ENCODE measurements around the gene TNN.

The TNN gene

GRCh38 chr1:175168782-175169181 is 101.1 kb downstream of the TNN start:
- H3K27ac ChIP-seq = no peak overlapping the region
- H3K4me2 ChIP-seq = no peak overlapping the region
- no peak overlapping the region for H3K9ac ChIP-seq
- peaks cover 83% of the 10 kb centered on the region for H3K36me3 ChIP-seq
- H3K4me1 ChIP-seq = no peaks in the 10 kb centered on the region
- TF ChIP-seq Cebpa-rat (IDR thresholded peaks at IDR 0.05) = no peak
- H3K4me3 ChIP-seq = no peak overlapping the region
- no peaks in the 10 kb centered on the region for H3K27me3 ChIP-seq
- H4K20me1 ChIP-seq = peaks cover 11% of the 10 kb centered on the region; the same call in 1 of the 2 replicates
- no peaks in the 10 kb centered on the region for H3K9me3 ChIP-seq

GRCh38 chr1:175169286-175170018 is 101.8 kb downstream of the TNN start:
- no peak overlapping the region for H3K4me3 ChIP-seq
- no peaks in the 10 kb centered on the region for H3K9me3 ChIP-seq
- TF ChIP-seq Cebpa-rat (IDR thresholded peaks at IDR 0.05) = no peak
- H3K27me3 ChIP-seq = no peaks in the 10 kb centered on the region
- peaks cover 11% of the 10 kb centered on the region; the same call in 1 of the 2 replicates for H4K20me1 ChIP-seq
- no peak overlapping the region for H3K4me2 ChIP-seq
- no peak overlapping the region for H3K9ac ChIP-seq
- peaks cover 83% of the 10 kb centered on the region for H3K36me3 ChIP-seq
- H3K27ac ChIP-seq = no peak overlapping the region
- H3K4me1 ChIP-seq = no peaks in the 10 kb centered on the region

GRCh38 chr1:175171036-175171913 is 103.6 kb downstream of the TNN start:
- no peak overlapping the region for H3K4me2 ChIP-seq
- H4K20me1 ChIP-seq = peaks cover 11% of the 10 kb centered on the region; the same call in 1 of the 2 replicates
- no peaks in the 10 kb centered on the region for H3K4me1 ChIP-seq
- TF ChIP-seq Cebpa-rat (IDR thresholded peaks at IDR 0.05) = no peak
- H3K4me3 ChIP-seq = no peak overlapping the region
- H3K36me3 ChIP-seq = peaks cover 74% of the 10 kb centered on the region
- H3K9me3 ChIP-seq = no peaks in the 10 kb centered on the region
- no peaks in the 10 kb centered on the region for H3K27me3 ChIP-seq
- H3K9ac ChIP-seq = no peak overlapping the region
- no peak overlapping the region for H3K27ac ChIP-seq

- no peaks in the 10 kb centered on the region for H3K27me3 ChIP-seq
- no peaks in the 10 kb centered on the region for H3K4me1 ChIP-seq
- TF ChIP-seq Cebpa-rat (IDR thresholded peaks at IDR 0.05) = no peak
- peaks cover 74% of the 10 kb centered on the region for H3K36me3 ChIP-seq
- H3K9me3 ChIP-seq = no peaks in the 10 kb centered on the region
- peaks cover 9% of the 10 kb centered on the region; the same call in 1 of the 2 replicates for H4K20me1 ChIP-seq
- no peak overlapping the region for H3K4me2 ChIP-seq
- no peak overlapping the region for H3K4me3 ChIP-seq
- no peak overlapping the region for H3K9ac ChIP-seq
- no peak overlapping the region for H3K27ac ChIP-seq
Measured at GRCh38 chr1:175172503-175172902, 104.9 kb downstream of the TNN start.

GRCh38 chr1:175173531-175173930 is 105.9 kb downstream of the TNN start:
- H3K27ac ChIP-seq = no peak overlapping the region
- H4K20me1 ChIP-seq = peaks cover 16% of the 10 kb centered on the region; the same call in 1 of the 2 replicates
- peaks cover 83% of the 10 kb centered on the region for H3K36me3 ChIP-seq
- no peaks in the 10 kb centered on the region for H3K27me3 ChIP-seq
- H3K4me1 ChIP-seq = no peaks in the 10 kb centered on the region
- no peak for TF ChIP-seq Cebpa-rat (IDR thresholded peaks at IDR 0.05)
- no peak overlapping the region for H3K4me3 ChIP-seq
- no peak overlapping the region for H3K4me2 ChIP-seq
- H3K9me3 ChIP-seq = no peaks in the 10 kb centered on the region
- no peak overlapping the region for H3K9ac ChIP-seq

- Histone ChIP-seq H3K4me1 (peaks cover 7% of the 10 kb centered on the region), H3K9ac (no peak overlapping the region), H3K4me3 (no peak overlapping the region), H3K9me3 (no peaks in the 10 kb centered on the region), H4K20me1 (peaks cover 22% of the 10 kb centered on the region; the same call in 1 of the 2 replicates), H3K27me3 (no peaks in the 10 kb centered on the region), H3K27ac (no peak overlapping the region), H3K4me2 (no peak overlapping the region), H3K36me3 (peaks cover 75% of the 10 kb centered on the region)
- TF ChIP-seq Cebpa-rat (IDR thresholded peaks at IDR 0.05) = no peak
Measured at GRCh38 chr1:175174309-175175102, 106.9 kb downstream of the TNN start.

GRCh38 chr1:175176246-175176645 is 108.6 kb downstream of the TNN start:
- Histone ChIP-seq H3K27ac (no peak overlapping the region), H3K9me3 (no peaks in the 10 kb centered on the region), H3K4me1 (peaks cover 25% of the 10 kb centered on the region), H3K36me3 (peaks cover 69% of the 10 kb centered on the region), H3K4me2 (no peak overlapping the region), H4K20me1 (peaks cover 25% of the 10 kb centered on the region; the same call in 1 of the 2 replicates), H3K9ac (no peak overlapping the region), H3K4me3 (no peak overlapping the region), H3K27me3 (no peaks in the 10 kb centered on the region)
- TF ChIP-seq Cebpa-rat (IDR thresholded peaks at IDR 0.05) = no peak

- Histone ChIP-seq H3K4me3 (no peak overlapping the region), H3K9me3 (no peaks in the 10 kb centered on the region), H3K36me3 (peaks cover 65% of the 10 kb centered on the region), H3K27me3 (no peaks in the 10 kb centered on the region), H3K4me1 (peaks cover 39% of the 10 kb centered on the region), H3K4me2 (no peak overlapping the region), H4K20me1 (peaks cover 26% of the 10 kb centered on the region; the same call in 1 of the 2 replicates), H3K27ac (no peak overlapping the region), H3K9ac (no peak overlapping the region)
- no peak for TF ChIP-seq Cebpa-rat (IDR thresholded peaks at IDR 0.05)
Measured at GRCh38 chr1:175178056-175178455, 110.4 kb downstream of the TNN start.

GRCh38 chr1:175178456-175178855 is 110.8 kb downstream of the TNN start:
- Histone ChIP-seq H3K9me3 (no peaks in the 10 kb centered on the region), H3K27ac (no peak overlapping the region), H3K36me3 (peaks cover 65% of the 10 kb centered on the region), H3K27me3 (no peaks in the 10 kb centered on the region), H3K4me2 (no peak overlapping the region), H3K9ac (no peak overlapping the region), H4K20me1 (peaks cover 30% of the 10 kb centered on the region; the same call in 1 of the 2 replicates), H3K4me1 (peaks cover 39% of the 10 kb centered on the region), H3K4me3 (no peak overlapping the region)
- no peak for TF ChIP-seq Cebpa-rat (IDR thresholded peaks at IDR 0.05)

Measured in BLaER1 (cell line).